NCI-H510A (cell line): ENCODE data around the gene MATN4.

Source experiments
- DNase-seq: peaks from one replicate; lab custom pipeline; 2025; lab: John Stamatoyannopoulos, UW

MATN4 gene

GRCh38 chr20:45246109-45246508 is 62.0 kb downstream of the MATN4 start:
- no peak for DNase-seq
